Fibroblast of lung (primary cell): ENCODE measurements around the gene ITPR3. TPM values are rescaled to one million over a fixed set of nuclear protein-coding genes. Genes with fewer than 3 reads are reported as not detected.

Source experiments
- DNase-seq, 2 donors: peaks; one replicate each; pipeline versions ENCODE4 v3.0.0 to v3.0.0-alpha.2; 2010; ENCODE audit warnings: low read depth in 2 of 2
- H2AFZ ChIP-seq: 2 replicates; pipeline ENCODE4 v1.5.1; 2012; ENCODE audit warnings: low read length, control low read depth, inconsistent platforms
- H3K27ac ChIP-seq: 2 replicates; pipeline ENCODE4 v1.5.1; 2011; ENCODE audit warnings: low read length, control low read depth; ENCODE audit not compliant: insufficient read depth
- H3K27me3 ChIP-seq: 2 replicates; pipeline ENCODE4 v1.5.1; 2011; ENCODE audit warnings: mild to moderate bottlenecking, low read length; ENCODE audit not compliant: control insufficient read depth, insufficient read depth
- H3K36me3 ChIP-seq: 2 replicates; pipeline ENCODE4 v1.5.1; 2011; ENCODE audit warnings: low read length; ENCODE audit not compliant: control insufficient read depth, insufficient read depth
- H3K4me1 ChIP-seq: 2 replicates; pipeline ENCODE4 v1.5.1; 2011; ENCODE audit warnings: low read length; ENCODE audit not compliant: control insufficient read depth, insufficient read depth; ENCODE audit errors: extremely low read depth
- H3K4me2 ChIP-seq: 2 replicates; pipeline ENCODE4 v1.5.1; 2011; ENCODE audit warnings: low read length, control low read depth; ENCODE audit not compliant: insufficient read depth; ENCODE audit errors: extremely low read depth
- H3K4me3 ChIP-seq, 4 experiments: fragments of 200-600 bp in 1 of 4; sonication (generic) in 1 of 4; replicated peaks in 1 of 4; 2 replicates each; pipeline ENCODE4 v1.5.1; 2011 to 2016; ENCODE audit warnings: low read length in 4 of 4, low read depth in 3 of 4, mild to moderate bottlenecking in 3 of 4, control low read depth in 2 of 4, inconsistent platforms in 1 of 4, mixed read lengths in 1 of 4; ENCODE audit not compliant: insufficient read depth in 1 of 4; ENCODE audit errors: control extremely low read depth in 1 of 4
- H3K79me2 ChIP-seq: 2 replicates; pipeline ENCODE4 v1.5.1; 2012; ENCODE audit warnings: mild to moderate bottlenecking, low read length, inconsistent platforms; ENCODE audit not compliant: control insufficient read depth, insufficient read depth
- H3K9ac ChIP-seq: 2 replicates; pipeline ENCODE4 v1.5.1; 2011; ENCODE audit warnings: mild to moderate bottlenecking, low read length, control low read depth; ENCODE audit not compliant: insufficient read depth
- H3K9me3 ChIP-seq: 2 replicates; pipeline ENCODE4 v1.5.1; 2012; ENCODE audit warnings: low read depth, low read length; ENCODE audit not compliant: control insufficient read depth, insufficient read depth
- H4K20me1 ChIP-seq: 2 replicates; pipeline ENCODE4 v1.5.1; 2011; ENCODE audit warnings: low read length; ENCODE audit not compliant: control insufficient read depth, insufficient read depth; ENCODE audit errors: extremely low read depth
- EZH2 ChIP-seq: IDR thresholded peaks from 2 replicates; pipeline ENCODE4 v1.5.1; 2012; ENCODE audit warnings: low read length, control low read depth, mild to moderate bottlenecking; ENCODE audit errors: missing control alignments
- polyA plus RNA-seq, 2 donors: library from polyadenylated mRNA; depleted of rRNA in 1 of 2; stranded (reverse) in 1 of 2; unstranded in 1 of 2; fragments of >200 nt; gene quantifications; 2 replicates each; pipeline ENCODE4 v1.2.1, GENCODE V29; 2011 to 2012; ENCODE audit warnings: missing spikeins in 1 of 2
- total RNA-seq: library from RNA; depleted of rRNA; stranded (reverse); fragments of >200 nt; gene quantifications from 2 replicates; pipeline ENCODE4 v1.2.1, GENCODE V29; 2014
- TF ChIP-seq, protein P1 (sequence below), 2 donors: IDR thresholded peaks in 1 of 2; conservative IDR thresholded peaks in 1 of 2; 1 replicate in 1 of 2; 2 replicates in 1 of 2; pipeline ENCODE4 v1.5.1; 2011 to 2012; ENCODE audit warnings: low read length in 2 of 2, control low read depth in 1 of 2, inconsistent platforms in 1 of 2, low read depth in 1 of 2, mild to moderate bottlenecking in 1 of 2

The ITPR3 gene
- total and polyA plus RNA-seq, 2 donors (not counting 1 experiment from before 2014, with no cell fraction given) = 9.6 to 43.4 TPM

GRCh38 chr6:33632558-33633039 lies 11.5 kb downstream of the ITPR3 start:
- peak in 1 of 2 donors; percentile 29 for DNase-seq
- TF ChIP-seq, protein P1, sequence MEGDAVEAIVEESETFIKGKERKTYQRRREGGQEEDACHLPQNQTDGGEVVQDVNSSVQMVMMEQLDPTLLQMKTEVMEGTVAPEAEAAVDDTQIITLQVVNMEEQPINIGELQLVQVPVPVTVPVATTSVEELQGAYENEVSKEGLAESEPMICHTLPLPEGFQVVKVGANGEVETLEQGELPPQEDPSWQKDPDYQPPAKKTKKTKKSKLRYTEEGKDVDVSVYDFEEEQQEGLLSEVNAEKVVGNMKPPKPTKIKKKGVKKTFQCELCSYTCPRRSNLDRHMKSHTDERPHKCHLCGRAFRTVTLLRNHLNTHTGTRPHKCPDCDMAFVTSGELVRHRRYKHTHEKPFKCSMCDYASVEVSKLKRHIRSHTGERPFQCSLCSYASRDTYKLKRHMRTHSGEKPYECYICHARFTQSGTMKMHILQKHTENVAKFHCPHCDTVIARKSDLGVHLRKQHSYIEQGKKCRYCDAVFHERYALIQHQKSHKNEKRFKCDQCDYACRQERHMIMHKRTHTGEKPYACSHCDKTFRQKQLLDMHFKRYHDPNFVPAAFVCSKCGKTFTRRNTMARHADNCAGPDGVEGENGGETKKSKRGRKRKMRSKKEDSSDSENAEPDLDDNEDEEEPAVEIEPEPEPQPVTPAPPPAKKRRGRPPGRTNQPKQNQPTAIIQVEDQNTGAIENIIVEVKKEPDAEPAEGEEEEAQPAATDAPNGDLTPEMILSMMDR (conservative IDR thresholded peaks at IDR 0.05 in 1 of 2, IDR thresholded peaks at IDR 0.05 in 1 of 2; ENCODE audit: low read depth in 1 of 2, low read length in 2 of 2) = peak; percentile 61 to 79
- TF ChIP-seq EZH2 = no peak
- no peak overlapping the region for H3K4me2 ChIP-seq
- no peaks in the 10 kb centered on the region for H3K36me3 ChIP-seq
- H3K9me3 ChIP-seq = no peaks in the 10 kb centered on the region
- no peak overlapping the region for H3K4me3 ChIP-seq
- no peak overlapping the region for H3K27ac ChIP-seq
- H3K27me3 ChIP-seq = no peaks in the 10 kb centered on the region
- H3K4me1 ChIP-seq = peaks cover 2% of the 10 kb centered on the region
- H4K20me1 ChIP-seq = no peaks in the 10 kb centered on the region
- no peak overlapping the region for H3K9ac ChIP-seq
- peaks cover 35% of the 10 kb centered on the region for H3K79me2 ChIP-seq
- H2AFZ ChIP-seq = no peak overlapping the region

GRCh38 chr6:33633084-33633461 lies 12.0 kb downstream of the ITPR3 start:
- Histone ChIP-seq H3K4me2 (peak overlapping the region; percentile 87), H3K27me3 (no peaks in the 10 kb centered on the region), H3K79me2 (peaks cover 33% of the 10 kb centered on the region), H4K20me1 (no peaks in the 10 kb centered on the region), H3K36me3 (no peaks in the 10 kb centered on the region), H3K4me1 (peaks cover 2% of the 10 kb centered on the region), H3K9me3 (no peaks in the 10 kb centered on the region), H2AFZ (no peak overlapping the region), H3K4me3 (peak overlapping the region in 3 of 4 experiments; percentile 33 to 51 (median 33)), H3K9ac (no peak overlapping the region), H3K27ac (peak overlapping the region; percentile 27)
- no peak for TF ChIP-seq EZH2
- TF ChIP-seq, protein P1 (conservative IDR thresholded peaks at IDR 0.05 in 1 of 2, IDR thresholded peaks at IDR 0.05 in 1 of 2; ENCODE audit: low read depth in 1 of 2, low read length in 2 of 2) = no peak
- DNase-seq = no peak

- Histone ChIP-seq H3K4me3 (peak overlapping the region; percentile 32 to 61 (median 52)), H3K4me2 (peak overlapping the region; percentile 87), H3K27me3 (no peaks in the 10 kb centered on the region), H3K79me2 (peaks cover 27% of the 10 kb centered on the region), H3K9me3 (no peaks in the 10 kb centered on the region), H3K9ac (no peak overlapping the region), H3K4me1 (peaks cover 2% of the 10 kb centered on the region), H3K27ac (peak overlapping the region; percentile 27), H4K20me1 (no peaks in the 10 kb centered on the region), H2AFZ (peak overlapping the region; percentile 67), H3K36me3 (no peaks in the 10 kb centered on the region)
- TF ChIP-seq, protein P1 (conservative IDR thresholded peaks at IDR 0.05 in 1 of 2, IDR thresholded peaks at IDR 0.05 in 1 of 2; ENCODE audit: low read depth in 1 of 2, low read length in 2 of 2) = no peak
- TF ChIP-seq EZH2 = no peak
- DNase-seq = peak; percentile 53 to 62
Observed at GRCh38 chr6:33633462-33634158, 12.5 kb downstream of the ITPR3 start.
